ENCODE data around the gene IL4I1. TPM values are rescaled to one million over a fixed set of nuclear protein-coding genes. Genes with fewer than 3 reads are reported as not detected.

IL4I1 gene
- total and polyA plus RNA-seq, 2 of the 8 experiments (the other 6 are each of a cell fraction or from before 2014, with no cell fraction given): 0.41 to 0.76 TPM

DNA sequence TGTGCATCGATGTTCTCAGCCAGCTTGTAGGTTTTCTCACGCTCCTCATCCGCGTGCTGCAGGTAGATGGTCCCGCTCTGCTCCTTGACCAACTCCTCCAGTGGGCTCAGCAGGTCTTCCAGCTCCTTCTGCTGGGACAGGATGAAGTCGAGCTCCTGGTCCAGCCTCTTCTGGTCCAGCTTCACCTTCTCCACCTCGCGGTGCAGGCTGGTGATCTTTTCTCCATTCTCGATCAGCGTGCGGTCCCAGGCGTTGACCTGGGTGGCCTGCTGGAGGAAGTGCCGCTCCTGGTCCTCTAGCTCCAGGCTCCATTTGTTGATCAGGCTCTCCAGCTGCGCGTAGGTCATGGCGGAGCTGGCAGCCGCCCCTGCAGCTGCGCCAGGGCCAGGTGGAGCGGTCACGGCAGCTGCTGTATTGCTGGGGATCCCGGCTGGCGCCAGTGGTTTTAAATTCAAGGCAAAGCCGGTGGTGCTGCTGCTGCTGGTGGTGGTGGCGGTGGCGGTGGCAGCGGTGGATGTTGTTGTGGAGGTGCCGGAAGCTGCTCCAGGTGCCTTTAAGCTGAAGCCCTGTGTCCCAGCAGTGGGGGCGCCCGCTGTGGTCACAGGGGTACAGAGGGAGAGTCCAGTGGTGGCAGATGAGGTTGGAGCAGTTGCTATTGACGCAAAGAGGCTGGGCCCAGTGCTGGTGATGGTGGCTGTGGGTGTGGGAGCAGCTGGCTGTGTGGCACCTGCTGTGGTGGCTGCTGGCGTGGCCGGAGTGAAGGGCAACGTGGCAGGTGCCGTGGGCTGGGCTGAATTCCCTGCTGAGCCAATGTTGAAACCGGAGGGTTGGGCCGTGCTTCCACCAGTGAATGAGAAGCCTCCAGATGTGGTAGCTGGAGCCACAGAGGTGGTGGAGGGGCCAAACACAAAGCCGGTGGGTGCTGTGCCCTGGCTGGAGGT is 12.1 kb upstream of the IL4I1 start:
- Histone ChIP-seq H2BK20ac (ENCODE audit: low read length) (no peak overlapping the region), H3K4ac (replicated peaks; ENCODE audit: insufficient read length, low read depth, low read length) (no peak overlapping the region), H3K36me3 (ENCODE audit: control insufficient read depth in 2 of 4, insufficient read depth in 4 of 4, low read length in 3 of 4) (peaks cover 21 to 45% (median 34%) of the 10 kb centered on the region in 4 experiments; a peak in 7 of 8 replicates), H3K56ac (replicated peaks; ENCODE audit: insufficient read length, low read depth, low read length) (no peak overlapping the region), H3K4me2 (ENCODE audit: insufficient read depth in 1 of 2, low read depth in 2 of 2, low read length in 2 of 2) (no peak overlapping the region), H2BK15ac (ENCODE audit: low read length) (no peak overlapping the region), H4K91ac (replicated peaks; ENCODE audit: insufficient read length, low read length) (no peak overlapping the region), H3K79me1 (ENCODE audit: low read depth, low read length) (peaks cover 7% of the 10 kb centered on the region; the same call in 1 of the 2 replicates), H2BK12ac (ENCODE audit: low read depth, low read length) (no peak overlapping the region), H2AFZ (ENCODE audit: low read length) (no peak overlapping the region), H3K27ac (ENCODE audit: low read depth, low read length) (no peak overlapping the region), H3K9me3 (ENCODE audit: insufficient read depth in 2 of 2, low read depth in 1 of 2, low read length in 1 of 2) (no peaks in the 10 kb centered on the region), H4K20me1 (replicated peaks in 1 of 2; ENCODE audit: control insufficient read depth in 1 of 2, insufficient read depth in 2 of 2, low read length in 2 of 2) (peaks cover 36 to 39% of the 10 kb centered on the region in 2 experiments), H3K14ac (ENCODE audit: insufficient read length) (no peak overlapping the region), H3K79me2 (ENCODE audit: control insufficient read depth in 1 of 2, insufficient read depth in 2 of 2, low read length in 2 of 2) (peaks cover 0 to 25% of the 10 kb centered on the region in 2 experiments; a peak in 1 of 4 replicates), H3K23ac (ENCODE audit: insufficient read length) (no peak overlapping the region), H3K4me3 (ENCODE audit: extremely low read depth in 1 of 4, insufficient read depth in 2 of 4, low read depth in 3 of 4, low read length in 4 of 4) (no peak overlapping the region), H2BK120ac (replicated peaks; ENCODE audit: low read depth, low read length) (no peak overlapping the region), H3K4me1 (replicated peaks in 1 of 4; ENCODE audit: control insufficient read depth in 3 of 4, insufficient read depth in 4 of 4, low read length in 3 of 4) (peaks cover 0 to 6% (median 3%) of the 10 kb centered on the region in 4 experiments; a peak in 3 of 7 replicates), H3K27me3 (replicated peaks in 1 of 4; ENCODE audit: control insufficient read depth in 3 of 4, extremely low read depth in 1 of 4, insufficient read depth in 3 of 4, low read length in 3 of 4) (no peaks in the 10 kb centered on the region; a peak in 1 of 7 replicates), H2BK5ac (ENCODE audit: low read depth, low read length) (0 out of 2 replicates have a peak overlapping the region, but pooled peaks have one; percentile 21), H4K5ac (ENCODE audit: insufficient read length, low read depth, low read length) (no peak overlapping the region), H3K9ac (replicated peaks in 1 of 4; ENCODE audit: extremely low read depth in 1 of 4, low read depth in 3 of 4, low read length in 3 of 4) (no peak overlapping the region), H3K18ac (ENCODE audit: extremely low read depth, low read length) (no peak overlapping the region), H3K23me2 (ENCODE audit: low read depth, low read length) (no peaks in the 10 kb centered on the region), H2AK5ac (ENCODE audit: low read depth, low read length) (no peak overlapping the region), H4K8ac (ENCODE audit: extremely low read depth, insufficient read depth, low read length) (no peak overlapping the region)
- DNase-seq (ENCODE audit: low read depth in 1 of 2, low spot score in 2 of 2) (no peak), FAIRE-seq (no peak)
- CTCF ChIA-PET (ENCODE audit: partially characterized antibody): interaction anchor here (0.6 to 4.8 kb wide), 5 partner anchors 9 to 851 kb away, joined by 3 to 20 read pairs (median 3); no protein-coding TSS in a partner anchor
- 98% methylated on average over 32 of the region's 37 CpGs; no CpG with 5 or more reads in 1 of the 2 experiments for WGBS, 2 experiments (ENCODE audit: extremely low coverage in 1 of 2, insufficient coverage in 1 of 2, insufficient read length in 1 of 2, insufficient replicate concordance in 2 of 2, low coverage in 1 of 2, low lambda C conversion rate in 2 of 2, missing lambda C conversion rate in 1 of 2)
- POLR2A ChIA-PET (ENCODE audit: partially characterized antibody): interaction anchor here (1.0 to 19.2 kb wide), 7 partner anchors 9 to 32 kb away, joined by 3 to 373 read pairs (median 6); partner anchors contain the start of genes AKT1S1, ATF5, IL4I1 and NUP62
- TF ChIP-seq JUND (IDR thresholded peaks at IDR 0.05; ENCODE audit: low read length): no peak
- TF ChIP-seq RFX5 (IDR thresholded peaks at IDR 0.05; ENCODE audit: borderline replicate concordance, low read depth, low read length): no peak
- no peak for TF ChIP-seq POU5F1 (IDR thresholded peaks at IDR 0.05; ENCODE audit: low read depth, low read length)
- TF ChIP-seq RNF2 (IDR thresholded peaks at IDR 0.05; ENCODE audit: borderline replicate concordance, low read depth, low read length, missing control alignments, poor library complexity, severe bottlenecking): no peak
- peak; percentile 85; the same call in 1 of the 2 replicates for TF ChIP-seq EGR1 (IDR thresholded peaks at IDR 0.05; ENCODE audit: borderline replicate concordance, low read depth, low read length)
- 0 out of 2 replicates have a peak, but pooled peaks have one; percentile 48 for TF ChIP-seq FOSL1 (IDR thresholded peaks at IDR 0.05; ENCODE audit: insufficient read depth, low read depth, low read length)
- TF ChIP-seq, protein P1, sequence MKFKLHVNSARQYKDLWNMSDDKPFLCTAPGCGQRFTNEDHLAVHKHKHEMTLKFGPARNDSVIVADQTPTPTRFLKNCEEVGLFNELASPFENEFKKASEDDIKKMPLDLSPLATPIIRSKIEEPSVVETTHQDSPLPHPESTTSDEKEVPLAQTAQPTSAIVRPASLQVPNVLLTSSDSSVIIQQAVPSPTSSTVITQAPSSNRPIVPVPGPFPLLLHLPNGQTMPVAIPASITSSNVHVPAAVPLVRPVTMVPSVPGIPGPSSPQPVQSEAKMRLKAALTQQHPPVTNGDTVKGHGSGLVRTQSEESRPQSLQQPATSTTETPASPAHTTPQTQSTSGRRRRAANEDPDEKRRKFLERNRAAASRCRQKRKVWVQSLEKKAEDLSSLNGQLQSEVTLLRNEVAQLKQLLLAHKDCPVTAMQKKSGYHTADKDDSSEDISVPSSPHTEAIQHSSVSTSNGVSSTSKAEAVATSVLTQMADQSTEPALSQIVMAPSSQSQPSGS (IDR thresholded peaks at IDR 0.05; ENCODE audit: low read length): no peak

Data from H1 (cell line).